Measurements from ENCODE around the gene LRP1.

The LRP1 gene

DNA sequence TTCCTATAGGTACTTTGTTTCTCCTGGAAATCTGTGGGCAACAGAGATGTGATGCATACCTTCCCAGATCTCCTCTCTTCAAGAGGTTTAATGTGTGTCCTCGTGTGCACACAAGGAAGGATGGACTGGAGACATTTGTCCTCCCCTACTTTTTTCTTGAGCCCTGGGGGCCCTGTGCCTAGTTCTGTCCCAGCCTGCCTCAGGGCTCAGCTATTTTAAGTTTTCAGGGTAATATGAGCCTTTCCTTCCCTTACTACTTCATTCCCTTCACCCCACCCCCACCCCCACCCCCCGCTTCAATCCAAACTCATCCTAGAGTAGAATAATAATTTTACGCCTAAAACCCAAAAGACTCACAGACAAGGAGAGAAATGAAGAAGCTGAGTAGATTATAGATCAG, 122.3 kb downstream of the LRP1 start:
- no peak overlapping the region for H3K4me2 ChIP-seq (ENCODE audit: low read depth, low read length, poor library complexity, severe bottlenecking)
- peaks cover 4% of the 10 kb centered on the region; the same call in 1 of the 2 replicates for H3F3A ChIP-seq (ENCODE audit: low read depth)
- no peaks in the 10 kb centered on the region for H3K9me3 ChIP-seq (ENCODE audit: insufficient read depth, low read depth, low read length)
- H4K20me1 ChIP-seq (ENCODE audit: insufficient read depth, low read length, poor library complexity, severe bottlenecking) = no peaks in the 10 kb centered on the region
- H3K79me2 ChIP-seq (ENCODE audit: insufficient read depth, low read length) = peaks cover 6% of the 10 kb centered on the region
- H2AFZ ChIP-seq (ENCODE audit: low read length) = no peak overlapping the region
- H3K9ac ChIP-seq (ENCODE audit: low read depth, low read length, poor library complexity, severe bottlenecking) = no peak overlapping the region
- no peaks in the 10 kb centered on the region for H3K27me3 ChIP-seq (ENCODE audit: insufficient read depth, low read length, poor library complexity, severe bottlenecking)
- H3K36me3 ChIP-seq (ENCODE audit: insufficient read depth, low read length) = no peaks in the 10 kb centered on the region
- no peak overlapping the region for H3K4me3 ChIP-seq (ENCODE audit: low read length, poor library complexity, severe bottlenecking)
- TF ChIP-seq EZH2phosphoT487 (IDR thresholded peaks at IDR 0.05; ENCODE audit: borderline replicate concordance) = no peak
- TF ChIP-seq, protein P1, sequence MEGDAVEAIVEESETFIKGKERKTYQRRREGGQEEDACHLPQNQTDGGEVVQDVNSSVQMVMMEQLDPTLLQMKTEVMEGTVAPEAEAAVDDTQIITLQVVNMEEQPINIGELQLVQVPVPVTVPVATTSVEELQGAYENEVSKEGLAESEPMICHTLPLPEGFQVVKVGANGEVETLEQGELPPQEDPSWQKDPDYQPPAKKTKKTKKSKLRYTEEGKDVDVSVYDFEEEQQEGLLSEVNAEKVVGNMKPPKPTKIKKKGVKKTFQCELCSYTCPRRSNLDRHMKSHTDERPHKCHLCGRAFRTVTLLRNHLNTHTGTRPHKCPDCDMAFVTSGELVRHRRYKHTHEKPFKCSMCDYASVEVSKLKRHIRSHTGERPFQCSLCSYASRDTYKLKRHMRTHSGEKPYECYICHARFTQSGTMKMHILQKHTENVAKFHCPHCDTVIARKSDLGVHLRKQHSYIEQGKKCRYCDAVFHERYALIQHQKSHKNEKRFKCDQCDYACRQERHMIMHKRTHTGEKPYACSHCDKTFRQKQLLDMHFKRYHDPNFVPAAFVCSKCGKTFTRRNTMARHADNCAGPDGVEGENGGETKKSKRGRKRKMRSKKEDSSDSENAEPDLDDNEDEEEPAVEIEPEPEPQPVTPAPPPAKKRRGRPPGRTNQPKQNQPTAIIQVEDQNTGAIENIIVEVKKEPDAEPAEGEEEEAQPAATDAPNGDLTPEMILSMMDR (conservative IDR thresholded peaks at IDR 0.05; ENCODE audit: low read length) = no peak
- H3K4me1 ChIP-seq (ENCODE audit: insufficient read depth, low read length, poor library complexity, severe bottlenecking) = peaks cover 17% of the 10 kb centered on the region
- no peaks in the 10 kb centered on the region for H3K9me2 ChIP-seq (replicated peaks; ENCODE audit: low read depth, low read length)

DNA sequence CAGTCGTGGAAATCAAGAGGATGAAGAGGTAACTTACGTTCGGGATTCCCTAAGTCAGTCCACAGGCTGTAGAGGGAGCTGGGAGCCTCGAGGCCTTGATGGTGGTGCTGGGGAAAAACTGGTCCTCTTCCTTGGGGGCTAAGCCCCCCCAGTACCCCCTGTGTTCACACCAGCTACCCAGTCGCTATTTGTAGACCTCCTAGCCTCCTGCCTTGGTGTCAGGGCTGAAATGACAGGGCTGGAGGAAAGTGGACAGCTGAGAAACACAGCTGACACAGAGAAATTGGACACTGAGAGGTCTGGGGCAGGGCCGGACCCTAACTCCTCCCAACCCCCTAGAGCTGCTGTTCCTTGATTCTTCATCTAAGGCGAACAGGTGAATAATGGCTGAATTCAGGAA, 122.7 kb downstream of the LRP1 start, which contains the start of gene STAC3:
TSS of gene STAC3 (minus strand) at position 232 of the 400 bp plus-strand sequence. CDS start 1,551 bp downstream, outside the sequence.
- H4K20me1 ChIP-seq (ENCODE audit: insufficient read depth, low read length, poor library complexity, severe bottlenecking) = no peaks in the 10 kb centered on the region
- no peaks in the 10 kb centered on the region for H3K9me3 ChIP-seq (ENCODE audit: insufficient read depth, low read depth, low read length)
- TF ChIP-seq, protein P1 (conservative IDR thresholded peaks at IDR 0.05; ENCODE audit: low read length) = no peak
- no peak for TF ChIP-seq EZH2phosphoT487 (IDR thresholded peaks at IDR 0.05; ENCODE audit: borderline replicate concordance)
- H3K9ac ChIP-seq (ENCODE audit: low read depth, low read length, poor library complexity, severe bottlenecking) = no peak within 1 kb of the TSS
- no peaks in the 10 kb centered on the region for H3K27me3 ChIP-seq (ENCODE audit: insufficient read depth, low read length, poor library complexity, severe bottlenecking)
- peaks cover 4% of the 10 kb centered on the region; the same call in 1 of the 2 replicates for H3F3A ChIP-seq (ENCODE audit: low read depth)
- H3K36me3 ChIP-seq (ENCODE audit: insufficient read depth, low read length) = peaks cover 4% of the 10 kb centered on the region; the same call in 1 of the 2 replicates
- H2AFZ ChIP-seq (ENCODE audit: low read length) = no peak within 1 kb of the TSS
- peaks cover 17% of the 10 kb centered on the region for H3K4me1 ChIP-seq (ENCODE audit: insufficient read depth, low read length, poor library complexity, severe bottlenecking)
- H3K4me2 ChIP-seq (ENCODE audit: low read depth, low read length, poor library complexity, severe bottlenecking) = no peak within 1 kb of the TSS
- no peak within 1 kb of the TSS for H3K4me3 ChIP-seq (ENCODE audit: low read length, poor library complexity, severe bottlenecking)
- no peaks in the 10 kb centered on the region for H3K9me2 ChIP-seq (replicated peaks; ENCODE audit: low read depth, low read length)
- H3K79me2 ChIP-seq (ENCODE audit: insufficient read depth, low read length) = peaks cover 6% of the 10 kb centered on the region

DNA sequence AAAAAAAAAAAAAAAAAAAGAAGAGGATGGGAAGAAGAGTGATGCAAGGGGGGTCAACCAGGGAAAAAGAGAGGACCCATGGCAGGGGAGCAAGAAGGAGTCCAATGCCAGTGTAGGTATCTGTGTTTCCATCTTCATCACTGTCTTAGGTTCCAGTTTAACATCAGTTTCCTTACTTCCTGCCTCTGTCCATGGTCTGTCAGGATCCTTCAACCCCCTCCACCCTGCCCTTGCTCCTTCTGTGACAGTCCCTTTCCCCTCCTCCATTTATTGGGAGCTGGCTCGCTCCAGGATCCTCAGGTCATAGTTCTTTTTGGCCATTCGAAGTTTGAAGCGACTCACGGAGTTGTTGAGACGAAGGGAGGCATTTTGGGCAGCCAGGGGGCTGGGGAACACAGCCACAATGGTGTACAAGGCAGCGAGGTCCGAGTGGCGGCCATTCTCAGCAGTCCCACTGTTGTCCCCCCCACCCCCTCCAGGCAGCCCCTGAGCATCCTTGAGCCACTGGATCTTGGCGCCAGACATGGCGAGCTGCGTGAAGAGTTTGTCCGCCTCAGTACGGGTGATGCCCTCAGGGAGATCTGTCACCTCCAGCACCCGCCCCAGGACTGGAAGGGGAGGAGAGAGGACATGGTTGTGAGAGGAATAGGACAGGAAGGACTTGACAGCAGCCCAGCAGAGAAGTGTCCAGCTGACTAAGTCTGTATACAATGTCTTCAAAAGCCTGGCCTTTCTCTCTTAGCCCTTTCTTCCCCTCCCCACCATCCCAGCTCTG, 126.4 kb downstream of the LRP1 start:
- H3K79me2 ChIP-seq (ENCODE audit: insufficient read depth, low read length) = no peaks in the 10 kb centered on the region
- no peak overlapping the region for H3K9ac ChIP-seq (ENCODE audit: low read depth, low read length, poor library complexity, severe bottlenecking)
- no peak overlapping the region for H3K4me2 ChIP-seq (ENCODE audit: low read depth, low read length, poor library complexity, severe bottlenecking)
- H3K9me3 ChIP-seq (ENCODE audit: insufficient read depth, low read depth, low read length) = no peaks in the 10 kb centered on the region
- H3K27me3 ChIP-seq (ENCODE audit: insufficient read depth, low read length, poor library complexity, severe bottlenecking) = no peaks in the 10 kb centered on the region
- TF ChIP-seq EZH2phosphoT487 (IDR thresholded peaks at IDR 0.05; ENCODE audit: borderline replicate concordance) = no peak
- TF ChIP-seq, protein P1 (conservative IDR thresholded peaks at IDR 0.05; ENCODE audit: low read length) = no peak
- H3K4me1 ChIP-seq (ENCODE audit: insufficient read depth, low read length, poor library complexity, severe bottlenecking) = peaks cover 2% of the 10 kb centered on the region
- H3F3A ChIP-seq (ENCODE audit: low read depth) = no peaks in the 10 kb centered on the region
- no peak overlapping the region for H3K4me3 ChIP-seq (ENCODE audit: low read length, poor library complexity, severe bottlenecking)
- H4K20me1 ChIP-seq (ENCODE audit: insufficient read depth, low read length, poor library complexity, severe bottlenecking) = no peaks in the 10 kb centered on the region
- no peak overlapping the region for H2AFZ ChIP-seq (ENCODE audit: low read length)
- H3K9me2 ChIP-seq (replicated peaks; ENCODE audit: low read depth, low read length) = no peaks in the 10 kb centered on the region
- H3K36me3 ChIP-seq (ENCODE audit: insufficient read depth, low read length) = peaks cover 31% of the 10 kb centered on the region; the same call in 1 of the 2 replicates

Measured in Loucy (cell line).